IMR-90 (cell line): ENCODE results near the gene HEBP1. TPM values are rescaled to one million over a fixed set of nuclear protein-coding genes. Genes with fewer than 3 reads are reported as not detected.

Source experiments
- ATAC-seq: fragments of 200-7000 bp; cut with Tn5 transposase; 2 replicates; pipeline ENCODE4 v1.9.1; 2020; ENCODE audit warnings: low read depth, mild to moderate bottlenecking, moderate library complexity
- BruUV-seq: library from RNA; stranded (reverse); fragments of 400-500 nt; replicated peaks from 2 replicates; lab custom pipeline; 2021; lab: Mats Ljungman, UMichigan
- CTCF ChIA-PET: fragments of 300-600 bp; formaldehyde crosslinking; extraction: SDS; loops from one replicate; lab custom pipeline; 2021; ENCODE audit warnings: antibody characterized with exemption; lab: Yijun Ruan, JAX
- POLR2A ChIA-PET: fragments of 300-600 bp; sonication (Branson Sonifier 250); formaldehyde crosslinking; loops from one replicate; lab custom pipeline; 2022; ENCODE audit warnings: antibody characterized with exemption; ENCODE audit not compliant: unreplicated experiment; lab: Charles Lee
- DNase-seq: peaks from one replicate; pipeline ENCODE4 v3.0.0; 2013
- H2AFZ ChIP-seq: replicated peaks from 2 replicates; pipeline ENCODE3; 2013; ENCODE audit warnings: low read length, mild to moderate bottlenecking; ENCODE audit not compliant: poor library complexity
- H2AK5ac ChIP-seq: 2 replicates; pipeline ENCODE4 v1.6.1; 2013; ENCODE audit warnings: low read depth, low read length, inconsistent platforms
- H2AK9ac ChIP-seq: replicated peaks from 2 replicates; pipeline ENCODE3; 2013; ENCODE audit warnings: mild to moderate bottlenecking, low read depth, low read length, moderate library complexity; ENCODE audit not compliant: poor library complexity
- H2BK120ac ChIP-seq: 2 replicates; pipeline ENCODE4 v1.6.1; 2013; ENCODE audit warnings: low read depth, low read length, inconsistent platforms
- H2BK15ac ChIP-seq: 3 replicates; pipeline ENCODE4 v1.6.1; 2013; ENCODE audit warnings: low read depth, low read length, inconsistent platforms
- H2BK20ac ChIP-seq: 2 replicates; pipeline ENCODE4 v1.6.1; 2013; ENCODE audit warnings: low read depth, mild to moderate bottlenecking, inconsistent platforms, low read length, moderate library complexity
- H2BK5ac ChIP-seq: 2 replicates; pipeline ENCODE4 v1.6.1; 2013; ENCODE audit warnings: mild to moderate bottlenecking, low read depth, low read length, inconsistent platforms; ENCODE audit not compliant: poor library complexity, severe bottlenecking
- H3K14ac ChIP-seq: replicated peaks from 2 replicates; pipeline ENCODE4 v1.6.1; 2013; ENCODE audit warnings: low read depth, low read length, inconsistent platforms
- H3K18ac ChIP-seq: 2 replicates; pipeline ENCODE4 v1.6.1; 2013; ENCODE audit warnings: low read depth, low read length, control low read depth
- H3K23ac ChIP-seq: 2 replicates; pipeline ENCODE4 v1.6.1; 2013; ENCODE audit warnings: low read depth, low read length, inconsistent platforms
- H3K27ac ChIP-seq: 2 replicates; pipeline ENCODE4 v1.5.1; 2013; ENCODE audit warnings: mild to moderate bottlenecking, control low read depth, low read length; ENCODE audit not compliant: insufficient read depth
- H3K27me3 ChIP-seq: 2 replicates; pipeline ENCODE4 v1.6.1; 2013; ENCODE audit warnings: low read length; ENCODE audit not compliant: control insufficient read depth, insufficient read depth
- H3K36me3 ChIP-seq: 2 replicates; pipeline ENCODE4 v1.6.1; 2013; ENCODE audit warnings: low read length, mixed read lengths; ENCODE audit not compliant: control insufficient read depth, insufficient read depth
- H3K4ac ChIP-seq: 2 replicates; pipeline ENCODE4 v1.6.1; 2013; ENCODE audit warnings: low read depth, low read length, inconsistent platforms
- H3K4me1 ChIP-seq: 2 replicates; pipeline ENCODE4 v1.6.1; 2013; ENCODE audit warnings: low read length, mixed read lengths; ENCODE audit not compliant: control insufficient read depth, insufficient read depth
- H3K4me2 ChIP-seq: 2 replicates; pipeline ENCODE4 v1.6.1; 2013; ENCODE audit warnings: low read depth, mild to moderate bottlenecking, control low read depth, low read length, moderate library complexity
- H3K4me3 ChIP-seq: 2 replicates; pipeline ENCODE4 v1.5.1; 2013; ENCODE audit warnings: low read depth, mild to moderate bottlenecking, control low read depth, low read length, moderate library complexity; ENCODE audit not compliant: insufficient read depth
- H3K56ac ChIP-seq: 2 replicates; pipeline ENCODE4 v1.6.1; 2013; ENCODE audit warnings: low read length, inconsistent platforms; ENCODE audit not compliant: insufficient read depth; ENCODE audit errors: extremely low read depth
- H3K79me1 ChIP-seq, 2 experiments: 2 replicates each; pipeline ENCODE4 v1.6.1; 2013; ENCODE audit warnings: low read length in 2 of 2, inconsistent platforms in 1 of 2, low read depth in 1 of 2
- H3K9ac ChIP-seq: 2 replicates; pipeline ENCODE4 v1.6.1; 2013; ENCODE audit warnings: low read depth, low read length, control low read depth
- H3K9me1 ChIP-seq: 2 replicates; pipeline ENCODE4 v1.6.1; 2013; ENCODE audit warnings: low read length, inconsistent platforms; ENCODE audit not compliant: insufficient read depth
- H3K9me3 ChIP-seq: 2 replicates; pipeline ENCODE4 v1.6.1; 2013; ENCODE audit warnings: low read length; ENCODE audit not compliant: control insufficient read depth, insufficient read depth
- H4K20me1 ChIP-seq: 2 replicates; pipeline ENCODE4 v1.6.1; 2013; ENCODE audit warnings: low read length, inconsistent platforms; ENCODE audit not compliant: insufficient read depth
- H4K5ac ChIP-seq: 2 replicates; pipeline ENCODE4 v1.6.1; 2013; ENCODE audit warnings: mild to moderate bottlenecking, low read depth, low read length, control low read depth
- H4K8ac ChIP-seq, 2 experiments: 2 replicates each; pipeline ENCODE4 v1.6.1; 2013; ENCODE audit warnings: low read depth in 2 of 2, low read length in 2 of 2, control low read depth in 1 of 2, inconsistent platforms in 1 of 2
- H4K91ac ChIP-seq: 2 replicates; pipeline ENCODE4 v1.6.1; 2013; ENCODE audit warnings: low read depth, low read length, inconsistent platforms; ENCODE audit not compliant: insufficient read depth
- BHLHE40 ChIP-seq: fragments of 150-350 bp; IDR thresholded peaks from 2 replicates; pipeline ENCODE4 v1.6.1; 2016; ENCODE audit warnings: mild to moderate bottlenecking, low read depth, low read length
- CEBPB ChIP-seq: IDR thresholded peaks from 2 replicates; pipeline ENCODE4 v1.6.1; 2012; ENCODE audit warnings: low read depth, low read length, improper control_type of control experiment
- CHD1 ChIP-seq: IDR thresholded peaks from 2 replicates; pipeline ENCODE4 v1.6.1; 2012; ENCODE audit warnings: low read depth, low read length, improper control_type of control experiment
- CTCF ChIP-seq: conservative IDR thresholded peaks from 2 replicates; pipeline ENCODE4 v1.5.1; 2012; ENCODE audit warnings: mild to moderate bottlenecking, low read depth, low read length, improper control_type of control experiment
- ELK1 ChIP-seq: fragments of 150-350 bp; IDR thresholded peaks from 2 replicates; pipeline ENCODE4 v1.6.1; 2016; ENCODE audit warnings: low read depth, mild to moderate bottlenecking, low read length, moderate library complexity, borderline replicate concordance
- FOS ChIP-seq: fragments of 150-350 bp; IDR thresholded peaks from 2 replicates; pipeline ENCODE4 v1.6.1; 2016; ENCODE audit warnings: low read depth, low read length
- MAFK ChIP-seq: IDR thresholded peaks from 2 replicates; pipeline ENCODE4 v1.6.1; 2012; ENCODE audit warnings: low read depth, low read length, improper control_type of control experiment
- MAZ ChIP-seq: IDR thresholded peaks from 2 replicates; pipeline ENCODE4 v1.6.1; 2012; ENCODE audit warnings: low read depth, mild to moderate bottlenecking, low read length, improper control_type of control experiment, moderate library complexity, borderline replicate concordance
- MXI1 ChIP-seq: IDR thresholded peaks from 2 replicates; pipeline ENCODE4 v1.6.1; 2012; ENCODE audit warnings: low read depth, mild to moderate bottlenecking, low read length, moderate library complexity, borderline replicate concordance
- NFE2L2 ChIP-seq: fragments of 150-350 bp; IDR thresholded peaks from 2 replicates; pipeline ENCODE4 v1.6.1; 2016; ENCODE audit warnings: low read depth, mild to moderate bottlenecking, low read length
- POLR2A ChIP-seq: IDR thresholded peaks from 2 replicates; pipeline ENCODE4 v1.6.1; 2012; ENCODE audit warnings: mild to moderate bottlenecking, low read depth, low read length
- RAD21 ChIP-seq: IDR thresholded peaks from 2 replicates; pipeline ENCODE4 v1.6.1; 2012; ENCODE audit warnings: low read length, improper control_type of control experiment
- RCOR1 ChIP-seq: IDR thresholded peaks from 2 replicates; pipeline ENCODE4 v1.6.1; 2012; ENCODE audit warnings: mild to moderate bottlenecking, low read length, improper control_type of control experiment; ENCODE audit not compliant: insufficient replicate concordance
- RFX5 ChIP-seq: IDR thresholded peaks from 2 replicates; pipeline ENCODE4 v1.8.0; 2012; ENCODE audit warnings: low read depth, mild to moderate bottlenecking, low read length, moderate library complexity
- SMC3 ChIP-seq: fragments of 150-350 bp; IDR thresholded peaks from 2 replicates; pipeline ENCODE4 v1.6.1; 2016; ENCODE audit warnings: low read depth, mild to moderate bottlenecking, antibody characterized with exemption, low read length, moderate library complexity
- USF2 ChIP-seq: fragments of 150-350 bp; IDR thresholded peaks from 2 replicates; pipeline ENCODE4 v1.6.1; 2017; ENCODE audit warnings: mild to moderate bottlenecking, antibody characterized with exemption, low read length, low read depth
- WGBS, 2 experiments: methylation state at CpG; one replicate each; pipeline versions ENCODE4 v1.1.5 to v1.1.7; 2013; ENCODE audit warnings: missing lambda C conversion rate in 2 of 2; ENCODE audit not compliant: insufficient read length in 1 of 2; ENCODE audit errors: extremely low coverage in 2 of 2; 5-methylcytosine and 5-hydroxymethylcytosine counted together
- dilution Hi-C: fragments of 300-500 bp; cut with HindIII; formaldehyde crosslinking; loops from one replicate; pipeline ENCODE4 v1.14.3; 2018; ENCODE audit warnings: low sequenced_read_pairs; ENCODE audit not compliant: unreplicated experiment
- in situ Hi-C: fragments of 300-500 bp; cut with MboI; formaldehyde crosslinking; loops from 3 replicates; pipeline ENCODE4 v1.14.3; 2019; ENCODE audit warnings: low sequenced_read_pairs, inconsistent platforms, mixed read lengths
- intact Hi-C: fragments of 100-400 bp; cut with micrococcal nuclease; formaldehyde crosslinking; loops from 2 replicates; pipeline ENCODE4 v1.10.0; 2022
- polyA plus RNA-seq, 3 experiments: library from polyadenylated mRNA; depleted of rRNA; stranded (reverse); fragments of >200 nt; gene quantifications; 2 replicates each; pipeline ENCODE4 v1.2.3, GENCODE V29; 2012; ENCODE audit warnings: low replicate concordance in 1 of 3
- total RNA-seq: library from RNA; depleted of rRNA; stranded (reverse); fragments of >200 nt; gene quantifications from 2 replicates; pipeline ENCODE4 v1.2.3, GENCODE V29; 2012

Gene HEBP1
- total and polyA plus RNA-seq, 2 of the 4 experiments (the other 2 are of a cell fraction): 18.8 to 49.2 TPM

- CTCF ChIA-PET: no interaction called here
- H3K9me1 ChIP-seq: 0 out of 2 replicates have a peak, but pooled peaks cover 2% of the 10 kb centered on the region
These were observed 39.4 kb upstream of the HEBP1 start for GRCh38 chr12:13039328-13039956.

More at GRCh38 chr12:13039328-13039956, 39.4 kb upstream of the HEBP1 start:
- no peak for DNase-seq
- no peaks in the 10 kb centered on the region for H3K9me3 ChIP-seq
- H2BK5ac ChIP-seq: no peak overlapping the region
- POLR2A ChIA-PET: no interaction called here
- dilution Hi-C loops (no loop called here), intact Hi-C loops (no loop called here), in situ Hi-C loops (loop anchor here (25.0 kb wide), 1 partner anchor 498 kb away; no protein-coding TSS in a partner anchor)
- no peak for ATAC-seq
- no peak overlapping the region for H2BK20ac ChIP-seq
- WGBS, 2 experiments: 67% methylated on average over 2 of the region's 5 CpGs; no CpG with 5 or more reads in 1 of the 2 experiments
- H3K56ac ChIP-seq: no peak overlapping the region
- 0 out of 2 replicates have a peak overlapping the region, but pooled peaks have one; percentile 29 for H2AK5ac ChIP-seq
- no peaks in the 10 kb centered on the region for H3K79me1 ChIP-seq
- no peak overlapping the region for H3K4me2 ChIP-seq
- H3K27me3 ChIP-seq: no peaks in the 10 kb centered on the region
- no peak overlapping the region for H3K23ac ChIP-seq
- no TSS peak for BruUV-seq
- H3K4me3 ChIP-seq: no peak overlapping the region
- no peak overlapping the region for H4K8ac ChIP-seq
- H4K20me1 ChIP-seq: no peaks in the 10 kb centered on the region
- no peak overlapping the region; the same call in 2 of the 3 replicates for H2BK15ac ChIP-seq
- H4K91ac ChIP-seq: no peak overlapping the region
- no peak overlapping the region for H4K5ac ChIP-seq
- H3K4me1 ChIP-seq: peaks cover 4% of the 10 kb centered on the region
- no peak overlapping the region for H3K9ac ChIP-seq
- H2AK9ac ChIP-seq: no peak overlapping the region
- H2BK120ac ChIP-seq: no peak overlapping the region
- no peak overlapping the region for H2AFZ ChIP-seq
- TF ChIP-seq NFE2L2 (no peak), RFX5 (no peak), CTCF (no peak), CHD1 (no peak), MAFK (no peak), MXI1 (no peak), FOS (no peak), POLR2A (no peak), SMC3 (no peak), MAZ (no peak), USF2 (no peak), ELK1 (no peak), BHLHE40 (no peak), RAD21 (no peak), RCOR1 (no peak), CEBPB (no peak)
- no peak overlapping the region for H3K18ac ChIP-seq
- no peaks in the 10 kb centered on the region for H3K36me3 ChIP-seq
- H3K14ac ChIP-seq: 0 out of 2 replicates have a peak overlapping the region, but pooled peaks have one; percentile 1
- no peak overlapping the region for H3K27ac ChIP-seq
- H3K4ac ChIP-seq: no peak overlapping the region
